ENCODE results near the gene FCAMR.

Gene FCAMR

DNA sequence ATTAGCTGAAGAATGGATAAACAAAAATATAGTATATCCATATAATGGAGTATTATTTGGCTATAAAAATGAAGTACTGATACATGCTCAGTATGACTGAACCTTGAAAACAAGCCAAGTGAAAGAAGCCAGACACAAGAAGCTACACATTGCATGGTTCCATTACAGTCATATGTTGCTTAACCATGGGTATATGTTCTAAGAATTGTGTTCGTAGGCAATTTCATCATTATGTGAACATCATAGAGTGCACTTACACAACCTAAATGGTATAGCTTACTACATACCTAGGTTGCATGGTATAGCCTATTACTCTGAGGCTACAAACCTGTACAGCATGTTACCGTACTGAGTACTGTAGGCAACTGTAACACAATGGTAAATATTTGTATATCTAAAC lies 28.6 kb upstream of the FCAMR start:
- DNase-seq: no peak

DNA sequence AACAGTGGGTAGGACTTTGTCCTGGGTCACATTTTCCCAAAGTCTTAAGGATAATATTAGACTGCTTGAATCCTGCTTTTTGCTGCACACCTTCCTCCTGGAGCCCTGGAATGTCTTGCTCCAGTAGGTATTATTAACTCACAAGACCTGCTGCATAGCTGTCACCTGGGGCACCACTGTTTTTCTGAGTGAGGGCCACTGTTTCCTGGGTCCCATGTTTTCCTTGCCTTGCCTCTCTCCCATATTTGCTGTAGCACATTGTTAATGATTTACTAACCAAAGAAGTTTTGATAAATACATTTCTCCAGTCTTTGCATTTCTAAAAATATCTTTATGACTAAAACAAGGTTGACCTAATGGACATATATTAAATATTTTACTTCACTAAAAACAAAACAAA lies 22.5 kb upstream of the FCAMR start:
- no peak for DNase-seq

DNA sequence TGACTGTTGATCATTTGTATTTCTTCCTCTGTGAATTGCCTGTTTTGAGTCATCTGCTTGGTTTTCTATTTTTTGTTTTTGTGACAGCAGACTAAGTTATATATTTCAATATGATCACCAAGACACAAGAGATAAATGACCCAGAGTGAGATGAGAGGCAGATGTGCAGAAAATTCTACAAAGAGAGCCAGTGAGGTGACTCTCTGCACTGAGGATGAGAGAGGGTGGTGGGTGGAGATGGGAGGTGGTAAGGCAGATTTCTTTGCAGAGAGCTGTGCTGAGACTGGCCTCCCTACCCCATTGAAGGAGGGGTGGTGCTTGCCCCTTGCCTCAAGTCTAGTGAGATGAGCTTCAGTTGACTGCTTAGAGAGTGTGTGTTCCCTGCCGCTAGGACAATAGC lies 17.6 kb upstream of the FCAMR start:
- no peak for DNase-seq

DNA sequence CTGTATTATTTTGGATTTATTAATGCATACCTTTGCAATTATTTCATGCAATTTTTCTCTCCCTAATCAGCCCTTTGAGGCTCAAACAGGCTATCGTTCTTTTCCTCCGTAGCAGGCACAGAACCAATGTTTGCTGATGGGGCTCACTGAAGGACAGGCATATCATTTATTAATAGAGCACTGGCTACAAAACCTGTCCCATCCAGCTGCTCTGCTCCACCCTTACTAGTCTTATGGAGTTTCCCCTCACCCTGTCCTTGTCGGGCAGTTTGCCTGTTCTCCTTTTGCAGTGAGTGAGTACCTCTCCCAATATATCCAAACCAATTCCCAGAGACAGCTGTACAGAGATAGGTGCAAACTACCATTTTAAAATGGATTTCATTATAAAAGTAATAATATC lies 16.6 kb upstream of the FCAMR start:
- DNase-seq: no peak

DNA sequence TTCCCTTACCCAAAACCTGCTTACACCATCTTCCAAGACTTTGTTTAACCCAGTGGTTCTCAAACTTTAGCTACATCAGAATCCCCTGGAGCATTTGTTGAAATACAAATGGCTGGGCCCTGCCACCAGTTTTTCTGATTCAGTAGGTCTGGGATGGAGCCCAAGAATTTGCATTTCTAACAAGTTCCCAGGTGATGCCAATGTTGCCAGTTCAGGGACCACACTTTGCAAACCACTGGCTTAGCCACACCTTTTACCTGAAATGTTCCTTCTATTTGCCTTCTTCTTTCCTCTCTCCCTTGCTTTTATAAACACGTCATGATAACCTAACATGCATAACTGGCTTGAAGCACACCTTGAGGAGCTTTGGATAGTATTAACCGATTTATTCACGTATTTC lies 16.1 kb upstream of the FCAMR start:
- DNase-seq: no peak

DNA sequence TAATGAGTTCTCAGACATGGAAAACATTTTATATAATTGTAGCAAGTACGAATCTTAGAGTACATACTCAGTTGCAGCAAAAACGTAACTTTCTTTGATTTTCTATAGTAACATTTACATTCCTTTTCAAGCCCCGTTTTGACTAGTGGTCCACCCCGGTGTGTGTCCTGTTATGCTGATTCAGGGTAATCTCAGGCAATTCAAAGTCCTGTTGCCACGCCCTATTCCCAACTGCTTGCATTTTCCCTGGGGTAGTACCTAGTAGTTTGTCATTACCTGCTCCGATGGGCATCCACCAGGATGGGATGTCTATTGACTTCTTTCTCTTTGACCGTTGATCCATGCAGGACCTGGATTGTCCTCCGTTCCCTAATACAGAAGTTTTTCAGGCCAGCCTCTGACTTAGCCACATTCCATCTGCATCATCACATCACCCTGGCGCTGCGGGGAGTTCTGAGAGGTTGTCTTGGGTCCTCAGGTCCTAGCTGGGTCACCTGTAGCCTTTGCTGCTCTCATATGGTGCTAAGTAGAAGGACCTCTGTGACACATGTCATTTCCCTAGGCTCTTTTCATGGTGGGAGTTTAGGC lies 15.0 kb upstream of the FCAMR start:
- no peak for DNase-seq

DNA sequence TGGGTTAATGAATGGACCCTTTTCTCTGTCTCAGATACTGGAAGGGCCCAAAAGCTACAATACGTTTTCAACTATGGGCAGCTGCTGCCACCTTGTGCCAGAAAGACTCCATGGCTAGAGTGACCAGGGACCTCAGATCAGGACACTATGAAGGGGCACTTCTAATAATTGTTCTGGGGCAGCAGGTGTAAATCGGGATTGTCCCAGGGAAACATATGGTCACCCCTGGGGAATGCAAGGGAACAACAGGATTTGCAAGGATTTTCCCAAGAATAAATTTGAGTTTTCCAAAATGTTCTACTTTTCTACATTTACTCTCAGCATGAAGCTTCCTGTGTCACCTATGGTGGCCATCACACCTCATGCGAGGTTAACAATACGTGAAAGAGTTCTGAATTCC lies 12.0 kb upstream of the FCAMR start:
- peak; percentile 66 for DNase-seq

DNA sequence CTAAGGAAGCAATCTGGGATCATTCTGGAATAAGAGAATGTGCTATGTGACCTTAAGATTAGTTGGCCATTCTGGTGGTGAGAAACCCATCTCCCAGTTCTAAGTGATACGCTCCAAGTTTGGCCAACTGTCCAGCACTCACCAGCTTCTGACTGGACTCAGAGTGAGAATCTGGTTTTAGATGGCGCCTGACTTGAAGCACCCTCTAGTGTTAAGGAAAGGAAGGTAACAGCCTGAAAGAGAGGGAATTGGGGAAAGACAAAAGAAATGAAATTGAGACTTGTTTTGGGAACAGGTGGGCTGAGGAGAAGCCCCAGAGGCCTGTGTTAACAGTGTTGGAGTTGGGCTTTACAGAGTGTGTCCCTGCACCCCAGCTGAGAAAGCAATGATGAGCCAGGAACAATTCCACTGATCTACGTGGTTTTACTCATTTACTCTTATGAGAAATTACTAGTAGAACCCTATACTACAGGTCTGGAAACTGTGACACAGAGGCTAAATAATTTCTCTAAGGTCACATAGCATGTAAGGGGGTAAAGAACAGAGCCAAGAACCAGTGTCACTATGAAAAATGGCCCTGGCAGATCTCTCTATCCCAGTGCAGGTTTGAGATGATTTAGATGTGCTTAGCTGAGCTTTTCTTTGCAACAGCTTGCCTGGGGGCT lies 9.3 kb upstream of the FCAMR start:
- DNase-seq: peak; percentile 3

DNA sequence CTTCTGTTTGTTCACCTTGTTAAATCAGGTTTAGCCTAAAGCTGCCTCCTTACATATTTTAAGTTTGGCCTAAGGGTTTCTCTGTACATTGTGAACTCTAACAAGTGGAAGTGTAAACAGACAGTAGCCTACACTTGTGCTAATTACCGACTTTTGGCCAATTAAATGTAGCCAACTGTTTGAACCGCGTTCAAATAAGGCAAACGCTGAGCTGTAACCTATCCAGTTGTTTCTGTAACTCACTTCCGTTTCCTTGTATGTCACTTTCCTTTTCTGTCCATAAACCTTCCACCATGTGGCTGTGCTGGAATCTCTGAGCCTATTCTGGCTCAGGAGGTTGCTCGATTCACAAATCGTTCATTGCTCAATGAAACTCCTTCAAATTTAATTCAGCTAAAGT lies 8.0 kb upstream of the FCAMR start:
- DNase-seq: no peak

DNA sequence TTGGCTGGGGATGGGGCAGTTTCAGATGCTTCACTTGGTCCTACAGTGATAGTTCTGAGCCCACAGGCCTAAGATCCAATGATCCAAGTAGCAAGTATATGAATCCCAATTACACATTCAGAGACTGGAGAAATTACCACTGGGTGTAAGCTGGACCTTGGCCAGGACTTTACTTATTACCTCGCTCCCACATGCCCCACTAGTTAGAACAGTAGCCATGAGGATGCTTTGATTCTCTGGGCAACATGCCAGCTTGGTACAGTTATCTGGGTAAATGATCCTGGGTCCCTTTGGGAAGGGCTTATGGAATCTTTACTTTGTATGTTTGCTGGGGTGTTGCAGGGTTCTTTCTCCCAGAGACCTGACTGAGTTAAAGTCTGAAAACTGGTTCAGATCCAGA lies 5.0 kb upstream of the FCAMR start:
- no peak for DNase-seq

DNA sequence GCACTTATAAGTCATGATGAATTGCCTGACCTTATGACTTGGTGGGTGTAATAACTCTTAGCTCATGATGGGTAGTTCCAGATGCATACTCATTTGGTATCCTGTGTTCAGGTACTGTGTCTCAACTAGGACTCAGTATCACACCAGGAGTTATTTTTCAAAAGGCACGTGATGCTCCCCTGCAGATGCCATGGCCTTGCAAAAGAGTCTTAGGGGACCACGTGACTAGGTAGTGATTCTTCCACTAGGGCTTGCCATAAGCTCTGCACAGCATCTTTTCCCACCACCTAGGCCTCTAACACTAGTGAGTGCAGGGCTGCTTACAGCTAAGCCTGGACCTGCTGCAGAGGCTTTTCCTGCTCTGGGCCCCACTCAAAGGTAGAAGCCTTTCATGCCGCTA lies 3.9 kb upstream of the FCAMR start:
- no peak for DNase-seq

DNA sequence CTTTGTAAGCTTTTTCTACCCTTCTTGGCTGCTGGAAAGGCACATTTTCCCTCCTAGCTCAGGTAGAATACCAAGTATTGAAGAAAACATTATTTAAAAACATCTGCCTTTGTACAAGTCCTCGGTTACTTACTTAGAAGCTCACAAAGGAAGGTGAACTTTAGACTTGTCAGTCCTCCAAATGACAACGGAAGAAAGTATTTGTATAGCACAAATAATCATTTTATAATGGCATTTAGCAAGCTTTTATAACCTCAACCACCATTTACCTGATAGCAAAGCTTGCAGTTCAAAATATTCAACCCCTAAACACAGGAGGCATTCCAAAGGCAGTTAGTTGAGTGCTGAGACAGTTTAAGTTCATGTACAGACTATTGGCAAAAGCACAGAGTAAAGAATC lies 2.5 kb upstream of the FCAMR start:
- no peak for DNase-seq

DNA sequence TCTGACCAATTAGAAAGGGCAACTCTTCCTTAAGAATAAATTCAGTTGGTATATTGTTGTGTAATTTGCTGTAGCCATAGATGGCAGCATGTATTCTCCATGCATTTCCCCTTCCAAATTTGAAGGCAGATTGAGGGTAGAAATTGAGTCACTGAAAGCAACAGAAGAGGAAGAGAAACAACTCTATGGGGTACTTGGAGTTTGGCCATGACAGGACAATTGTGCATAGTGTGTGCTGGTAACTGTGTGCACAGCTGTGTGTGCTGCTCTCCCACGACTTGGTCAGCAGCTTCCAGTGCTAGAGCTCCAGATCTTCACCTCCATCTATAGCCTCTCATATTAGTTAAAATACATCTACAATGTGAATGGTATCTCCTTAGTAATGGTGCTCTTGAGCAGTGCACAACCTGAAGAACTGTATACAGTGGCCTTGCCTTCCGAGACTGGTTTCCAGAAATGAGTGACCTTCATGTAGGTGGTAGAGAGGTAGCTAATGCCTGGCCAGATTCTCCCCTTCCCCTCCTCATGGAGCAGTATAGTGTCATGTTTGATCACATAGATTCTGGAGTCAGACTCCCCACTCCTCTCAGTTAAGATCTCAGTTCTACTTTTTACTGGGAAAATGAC lies 882 bp upstream of the FCAMR start:
- no peak for DNase-seq

DNA sequence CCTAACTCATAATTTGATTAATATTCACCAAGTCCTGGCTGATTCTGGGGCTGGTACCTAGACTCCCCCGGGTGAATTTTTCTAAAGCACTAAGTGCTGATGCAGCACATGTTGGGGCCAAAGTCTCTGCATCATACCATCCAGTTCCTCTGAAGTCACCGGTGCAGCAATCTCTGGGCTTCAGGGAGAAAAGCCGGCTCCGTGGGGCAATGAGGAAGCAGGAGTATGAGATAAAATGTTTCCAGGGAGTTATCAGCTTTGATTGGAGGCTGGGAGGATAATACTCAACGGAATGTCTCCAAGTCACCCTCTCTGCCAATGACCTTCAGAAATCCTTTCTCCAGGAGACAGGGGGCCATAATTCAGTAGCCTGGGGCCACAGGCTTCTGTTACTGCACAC lies 1.2 kb downstream of the FCAMR start:
- no peak for DNase-seq

DNA sequence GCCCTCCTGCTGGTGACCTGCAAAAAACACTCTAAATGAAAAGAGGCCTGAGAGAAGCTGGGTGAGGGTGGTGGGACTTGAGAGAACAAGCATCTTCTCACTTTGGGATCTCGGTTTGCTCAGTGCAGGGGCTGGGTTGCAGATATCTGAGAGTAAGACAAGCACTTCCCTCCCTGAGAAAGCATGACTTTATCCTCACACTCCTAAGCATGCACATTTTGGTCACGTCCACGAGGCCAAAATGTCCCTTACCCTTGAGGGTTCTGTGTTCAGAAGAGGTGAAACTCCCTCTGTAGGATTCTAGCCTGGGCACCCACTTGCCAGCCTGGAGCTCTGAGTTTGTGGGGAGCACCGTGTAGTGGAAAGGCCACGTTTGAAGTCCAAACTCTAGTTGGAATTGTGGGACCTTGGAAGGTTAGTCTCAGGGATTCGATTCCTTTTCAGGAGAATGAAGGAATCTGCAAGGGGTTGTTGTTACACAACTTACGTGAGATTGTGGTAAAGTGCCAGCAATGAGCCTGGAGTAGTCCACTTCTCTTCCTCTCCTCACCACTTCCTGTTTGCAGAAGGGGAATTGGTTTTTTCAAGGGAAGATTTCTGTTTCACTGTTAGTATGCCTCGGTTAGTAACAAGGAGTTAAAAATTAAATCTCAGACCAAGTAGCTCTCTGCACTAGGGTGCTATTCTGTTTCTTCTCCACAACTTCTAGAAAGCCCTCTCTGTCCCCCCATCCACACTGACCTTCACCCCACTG lies 3.0 kb downstream of the FCAMR start:
- DNase-seq: peak; percentile 10

DNA sequence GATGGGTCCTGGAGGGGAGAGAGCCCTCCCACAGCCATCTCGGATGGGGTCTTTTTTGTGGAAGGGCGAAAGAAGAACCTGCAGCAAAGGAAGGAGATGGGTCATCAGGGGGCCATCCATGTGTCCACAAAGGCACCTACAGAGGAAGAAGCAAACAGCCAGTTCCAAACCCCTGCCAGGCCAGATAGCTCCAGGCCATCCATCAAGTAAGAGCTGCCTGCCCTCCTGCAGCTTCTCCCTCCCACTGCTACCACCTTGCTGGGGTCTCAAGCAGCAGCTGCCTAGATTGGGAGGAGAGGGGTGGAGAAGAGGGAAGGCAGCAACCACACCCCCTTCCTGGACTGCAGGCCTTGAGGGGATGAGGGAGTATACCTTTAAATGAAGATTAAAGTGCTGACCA lies 4.5 kb downstream of the FCAMR start:
- DNase-seq: no peak

DNA sequence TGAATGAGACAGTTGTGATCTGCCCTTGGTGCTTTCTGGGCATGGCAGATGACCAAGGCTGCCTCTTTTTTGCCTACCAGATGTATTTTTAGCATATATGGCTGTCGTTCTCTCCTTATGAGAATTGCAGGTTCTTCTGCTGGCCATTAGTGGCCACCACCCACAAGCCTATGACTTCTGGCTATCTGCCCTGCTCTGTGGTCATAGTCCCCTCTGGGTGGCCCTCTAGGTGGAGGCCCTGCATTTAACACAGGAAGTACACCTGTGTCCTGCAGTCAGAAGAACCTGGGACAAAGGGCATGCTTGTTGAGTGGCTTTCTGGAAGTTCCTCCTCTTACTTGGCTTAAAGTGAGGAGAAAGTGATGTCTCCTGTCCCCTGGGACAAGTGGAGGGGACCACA lies 6.5 kb downstream of the FCAMR start:
- no peak for DNase-seq

DNA sequence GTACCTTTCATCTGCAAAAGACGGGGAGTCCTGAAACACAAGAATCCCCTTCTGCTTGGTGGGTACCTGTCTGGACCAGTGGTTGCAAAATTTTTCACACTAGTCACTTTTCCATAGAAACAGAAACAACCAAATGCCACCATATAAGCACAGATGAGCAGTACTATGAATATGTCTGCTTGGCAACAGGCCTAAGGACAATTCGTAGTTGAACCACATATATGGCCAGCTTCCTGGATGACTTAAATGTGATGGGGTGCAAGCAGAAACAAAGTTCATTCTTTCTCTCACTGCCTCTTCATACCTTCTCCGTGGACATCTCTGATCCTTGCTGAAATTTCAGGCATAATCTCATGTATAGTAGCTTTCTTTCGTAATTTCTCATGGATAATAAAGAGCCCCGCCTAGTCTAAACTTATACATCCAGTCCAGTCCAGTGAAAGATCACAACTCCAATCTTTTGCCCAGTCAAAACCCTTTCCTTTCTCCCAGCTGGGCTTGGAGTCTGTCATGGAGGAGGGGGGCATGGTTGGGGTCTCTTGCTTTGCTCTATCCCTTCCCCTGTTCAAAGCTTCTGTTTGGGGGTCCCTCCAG lies 7.0 kb downstream of the FCAMR start:
- DNase-seq: no peak

DNA sequence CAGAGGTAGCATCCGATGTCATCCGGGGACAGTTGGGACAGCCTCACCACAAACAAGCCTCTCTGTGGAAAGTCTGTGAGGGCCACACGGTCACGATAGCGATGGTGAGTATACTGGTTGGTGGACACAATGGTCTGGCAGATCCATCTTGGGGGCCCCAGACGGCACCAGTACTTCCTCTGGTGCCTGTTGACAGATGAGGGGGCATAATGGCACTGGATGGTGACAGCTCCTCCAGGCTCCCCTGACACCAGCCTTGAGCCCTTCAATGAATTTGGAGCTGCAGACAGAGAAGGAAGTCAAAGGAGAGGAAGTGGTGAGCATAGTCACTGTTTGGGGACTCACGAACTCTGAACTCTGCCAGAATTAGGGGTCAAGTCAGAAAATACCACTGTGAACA lies 8.0 kb downstream of the FCAMR start:
- DNase-seq: peak; percentile 4

DNA sequence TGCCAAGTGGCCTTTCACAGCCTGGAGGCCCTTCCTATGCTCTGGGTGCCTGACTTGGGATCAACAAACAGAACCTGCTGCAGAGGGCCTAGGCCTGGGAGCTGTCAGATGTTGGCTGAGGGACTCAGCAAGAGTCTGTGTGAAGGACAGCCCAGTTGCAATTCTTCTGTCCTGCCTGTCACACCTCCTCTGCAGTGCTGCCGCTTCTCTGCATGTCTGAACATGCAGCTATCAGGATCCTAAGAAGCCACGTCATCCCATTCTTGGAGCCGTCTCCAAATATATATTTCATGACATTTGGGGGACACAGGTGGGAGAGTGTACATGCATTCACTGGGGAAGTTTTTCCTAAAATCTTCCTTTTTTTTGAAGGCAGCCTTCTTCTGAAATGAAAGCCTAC lies 8.6 kb downstream of the FCAMR start:
- DNase-seq: no peak

DNA sequence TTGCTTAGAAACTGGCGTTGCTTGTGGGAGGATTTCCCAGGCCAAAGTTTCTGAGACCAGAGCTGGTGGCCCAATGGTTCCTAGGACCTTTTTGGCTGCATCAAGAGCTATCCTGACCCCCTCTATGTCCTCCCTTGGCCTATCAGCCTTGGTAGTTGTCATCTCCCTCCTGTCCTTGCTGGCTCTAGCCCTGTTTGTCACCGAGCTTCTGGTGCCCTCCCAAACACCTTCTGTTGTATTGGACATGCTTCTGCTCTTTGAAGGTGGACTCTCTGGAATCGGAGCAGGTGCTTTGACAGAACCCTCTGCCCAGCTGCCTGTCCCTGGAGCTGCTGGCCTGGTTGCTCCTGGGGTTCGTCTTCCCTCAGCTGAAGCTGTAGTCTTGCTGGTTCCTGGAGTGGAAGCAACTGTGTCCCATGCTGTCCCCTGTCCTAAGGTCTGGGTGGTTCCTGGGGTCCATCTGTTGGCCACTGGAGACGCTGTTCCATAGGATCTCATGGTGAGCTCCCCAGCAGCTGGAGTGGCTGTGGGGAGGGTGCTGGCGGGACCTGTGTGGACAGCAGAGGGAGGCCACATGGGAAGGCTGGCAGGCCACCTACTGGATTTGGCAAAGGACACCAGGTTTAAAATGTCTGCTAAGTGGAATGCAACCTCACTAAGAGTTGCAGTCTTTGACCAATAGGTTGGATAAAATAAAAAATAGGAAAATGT lies 9.4 kb downstream of the FCAMR start:
- DNase-seq: no peak

DNA sequence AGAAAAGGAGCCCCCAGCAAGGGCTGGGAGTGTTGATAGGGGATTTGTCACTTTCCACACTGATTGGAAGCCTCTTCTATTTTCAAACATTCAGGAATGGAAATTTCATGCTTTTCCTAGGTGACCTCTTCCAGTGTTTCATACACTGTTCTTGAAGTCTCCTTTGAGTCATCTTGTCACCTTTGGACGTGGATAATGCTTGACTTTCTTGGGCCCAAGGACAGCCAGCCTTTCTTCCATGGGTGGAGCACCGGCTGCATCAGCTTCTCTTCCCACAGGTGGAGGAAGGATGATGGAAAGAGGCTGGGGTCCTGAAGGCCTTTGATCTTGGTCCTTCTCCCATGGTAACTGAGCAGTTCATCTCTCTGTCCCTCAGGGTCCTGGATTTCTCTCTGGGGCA lies 12.1 kb downstream of the FCAMR start:
- no peak for DNase-seq

DNA sequence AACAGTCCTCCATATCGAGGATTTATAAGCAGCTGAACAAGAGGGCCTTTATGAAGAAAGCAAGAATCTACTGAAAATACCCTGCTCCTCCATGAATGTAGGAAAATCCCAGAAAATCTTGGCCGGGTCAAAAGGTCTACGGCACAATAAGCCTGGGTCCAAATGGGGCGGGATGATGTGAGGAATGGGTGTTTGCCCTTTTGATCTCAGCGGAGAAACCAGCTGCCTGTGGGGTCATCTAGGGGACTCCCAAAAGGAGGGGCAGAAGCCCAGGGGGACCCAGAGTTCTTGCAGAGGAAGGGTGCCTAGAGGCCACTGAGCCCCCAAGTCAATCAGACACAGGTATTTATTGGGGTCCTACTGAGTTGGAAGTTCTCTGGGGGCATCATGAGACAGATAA lies 12.6 kb downstream of the FCAMR start:
- DNase-seq: no peak

All from CD4-positive, alpha-beta T cell treated with Interleukin-12 subunit alpha and Interleukin-12 subunit beta, for 1 hour (primary cell).